Measurements from ENCODE around the gene LRRC8D.

Gene LRRC8D

DNA sequence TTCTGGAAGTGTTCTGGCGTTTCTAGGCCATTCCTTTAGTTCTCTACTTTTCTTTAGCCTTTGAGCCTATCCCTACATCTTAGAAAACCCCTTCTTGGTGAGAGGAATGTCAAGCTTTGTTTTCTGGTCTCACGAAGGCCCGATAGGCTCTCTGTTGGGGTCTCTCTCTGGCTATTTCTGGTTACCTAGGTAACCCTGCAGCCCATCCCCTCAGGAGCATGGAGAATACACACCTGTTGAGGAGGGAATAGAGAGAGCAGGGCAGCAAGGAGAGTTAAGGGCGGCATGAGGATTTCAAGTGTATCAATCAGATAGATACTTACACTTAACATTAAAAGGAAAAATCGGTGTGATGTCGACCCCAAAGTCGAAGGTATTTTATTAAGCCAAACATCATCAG, 45.7 kb downstream of the LRRC8D start:
- DNase-seq = no peak

DNA sequence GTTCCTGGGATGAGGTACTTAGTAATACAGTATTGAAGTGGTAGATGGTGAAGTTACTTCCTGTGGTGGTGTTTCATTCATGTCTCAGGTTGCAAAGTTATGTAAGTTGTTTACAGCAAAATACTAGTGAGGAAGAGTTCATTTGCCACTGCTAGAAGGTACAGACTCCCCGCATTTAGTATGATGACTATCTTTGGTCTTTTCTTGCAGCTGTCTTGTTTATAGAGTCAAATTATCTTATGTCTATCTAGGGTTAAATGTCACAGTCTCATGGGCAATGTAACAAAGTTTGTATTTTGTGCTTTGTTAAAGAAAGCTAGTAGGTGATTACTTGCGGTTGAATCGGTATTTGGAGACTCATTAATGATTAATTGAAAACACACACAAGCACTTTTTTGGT, 50.2 kb downstream of the LRRC8D start:
- no peak for DNase-seq

DNA sequence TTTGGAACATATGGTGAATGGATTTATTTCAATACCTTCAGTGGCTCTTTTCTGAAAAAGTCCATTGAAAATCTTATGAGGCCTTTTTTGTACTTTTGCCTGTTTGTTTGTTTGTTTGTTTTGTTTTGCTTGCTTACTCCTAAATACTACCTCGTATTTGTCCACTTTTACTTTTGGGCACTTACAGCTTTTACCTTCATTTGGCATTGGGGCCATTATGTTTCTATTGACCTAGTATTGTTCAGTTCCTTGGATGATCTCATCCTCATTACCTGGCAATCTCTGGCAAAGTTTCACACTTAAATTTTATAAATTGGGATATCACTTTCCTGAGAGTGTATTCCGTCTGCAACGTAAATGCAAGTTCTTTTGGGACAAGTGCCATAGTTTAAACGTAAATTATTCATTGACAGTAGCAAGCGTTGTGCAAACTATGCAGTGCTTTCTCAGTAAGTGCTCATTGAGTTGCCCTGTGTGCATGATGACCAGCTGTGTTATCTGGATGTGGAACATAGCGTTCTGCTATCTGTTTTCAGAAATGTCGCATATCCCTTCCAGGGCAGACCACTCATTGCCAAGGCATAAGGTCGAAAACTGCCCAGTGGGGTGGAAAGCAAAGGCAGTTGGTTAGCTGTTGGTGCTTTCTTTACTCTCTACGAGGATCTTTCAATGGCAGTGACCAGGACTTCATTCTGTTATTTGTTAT, 51.1 kb downstream of the LRRC8D start:
- peak in 5 of 56 donors; percentile 5 to 19 (median 10) for DNase-seq

DNA sequence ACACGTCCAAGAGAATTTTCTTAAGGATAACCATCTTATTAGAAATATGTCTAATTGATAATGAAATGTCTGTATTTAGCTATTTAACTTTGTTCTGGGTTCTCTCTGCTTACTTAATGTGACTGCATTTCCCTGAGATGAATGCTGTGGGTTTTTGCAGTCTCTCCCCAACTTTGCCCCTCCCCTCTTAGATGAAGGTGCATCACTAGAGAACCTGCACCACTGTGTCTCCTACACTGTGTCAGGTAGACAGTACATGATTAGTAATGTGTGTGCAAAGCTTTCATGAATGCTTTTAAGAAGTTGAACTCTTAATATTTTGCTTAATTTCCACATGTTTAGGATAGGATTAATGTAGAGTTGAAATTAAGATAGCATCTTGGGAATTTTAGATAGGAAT, 51.7 kb downstream of the LRRC8D start:
- DNase-seq = no peak

DNA sequence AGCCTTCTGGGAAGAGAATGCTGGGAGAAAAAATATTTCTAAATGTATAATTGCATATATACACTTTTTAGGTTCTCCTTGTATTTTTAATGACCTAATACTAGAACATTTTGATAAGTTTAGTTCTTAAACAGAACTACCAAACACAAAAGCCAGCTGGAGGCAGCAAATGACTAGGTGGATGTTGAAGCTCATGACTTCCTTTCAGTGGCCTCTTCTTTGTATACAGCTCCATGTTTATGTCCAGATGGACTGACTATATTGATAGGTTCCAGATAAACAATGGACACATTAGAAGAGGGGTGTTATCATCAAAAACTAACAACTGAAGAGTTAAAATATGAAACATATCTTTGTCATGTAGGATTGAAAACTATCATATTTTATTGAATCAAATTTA, 52.5 kb downstream of the LRRC8D start:
- DNase-seq = no peak

DNA sequence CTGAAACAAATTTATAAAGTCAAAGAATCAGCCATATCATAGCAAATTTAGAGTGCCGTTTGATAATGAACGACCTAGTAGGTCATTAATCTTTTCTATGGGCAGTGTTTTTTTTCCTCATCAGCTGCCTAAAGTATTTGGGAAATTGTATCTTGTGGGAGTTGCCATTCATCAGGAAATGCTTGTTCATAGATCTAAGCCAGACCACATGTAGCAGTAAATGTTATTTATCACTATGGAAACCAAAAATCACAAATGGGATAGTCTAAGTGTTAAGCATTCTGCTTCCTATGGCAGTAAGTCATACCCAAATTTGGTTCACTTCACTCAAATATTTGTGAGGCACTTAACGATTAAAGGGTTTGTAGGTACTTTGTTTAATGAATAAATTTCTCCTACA, 52.9 kb downstream of the LRRC8D start:
- no peak for DNase-seq

DNA sequence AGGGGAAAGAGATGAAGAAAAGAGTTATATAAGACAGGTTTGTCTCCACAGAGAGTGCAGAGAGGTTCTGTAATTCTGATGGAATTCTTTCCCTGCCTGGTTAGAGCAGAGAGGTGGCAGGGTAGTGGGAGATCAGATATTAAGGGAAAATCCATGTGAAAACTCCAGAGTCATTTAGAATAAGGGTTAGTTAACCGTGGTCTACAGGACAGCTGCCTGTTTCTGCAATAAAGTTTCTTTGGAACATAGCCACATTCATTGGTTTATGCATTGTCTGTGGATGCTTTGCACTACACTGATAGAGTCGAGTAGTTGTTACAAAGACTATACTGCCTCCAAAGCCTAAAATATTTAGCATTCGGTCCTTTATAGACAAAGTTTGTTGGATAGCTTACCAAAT, 55.6 kb downstream of the LRRC8D start:
- no peak for DNase-seq

DNA sequence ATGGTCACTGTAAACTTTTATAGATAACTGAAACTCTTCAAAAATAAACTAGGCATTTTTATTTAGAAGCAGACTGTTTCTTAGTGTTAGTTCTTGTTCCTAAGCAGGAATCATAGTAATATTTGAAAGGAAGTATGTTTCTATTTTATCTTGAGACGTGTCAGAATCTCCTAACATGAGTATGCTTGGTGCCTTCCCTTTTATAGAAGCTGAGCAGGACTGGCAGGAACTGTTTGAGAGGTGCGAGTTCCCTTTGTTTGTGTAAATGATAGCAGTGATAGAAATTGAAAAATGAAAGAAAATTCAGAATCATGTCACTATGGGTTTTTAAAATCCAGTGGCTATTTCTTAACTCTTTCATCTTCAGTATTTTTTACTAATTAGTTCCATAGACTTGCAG, 56.9 kb downstream of the LRRC8D start:
- no peak for DNase-seq

DNA sequence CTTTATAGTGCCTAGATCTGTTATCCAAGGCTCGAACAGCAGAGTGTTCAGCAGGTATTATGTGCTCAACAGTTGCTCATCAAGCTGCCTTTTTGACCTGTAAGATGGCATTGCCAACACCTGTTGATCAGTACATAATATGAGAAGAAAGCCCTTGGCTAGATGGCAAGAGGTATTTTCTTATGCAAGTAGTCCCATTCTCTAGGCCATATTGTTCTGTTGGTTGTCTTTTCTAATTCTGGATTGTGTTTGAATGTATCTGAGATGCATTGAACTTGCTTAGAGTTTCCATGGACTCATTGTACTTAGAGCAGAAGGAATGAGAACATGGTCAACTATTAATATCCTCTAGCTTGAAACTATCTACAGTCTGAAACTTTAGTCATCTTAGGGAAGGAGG, 57.4 kb downstream of the LRRC8D start:
- no peak for DNase-seq

DNA sequence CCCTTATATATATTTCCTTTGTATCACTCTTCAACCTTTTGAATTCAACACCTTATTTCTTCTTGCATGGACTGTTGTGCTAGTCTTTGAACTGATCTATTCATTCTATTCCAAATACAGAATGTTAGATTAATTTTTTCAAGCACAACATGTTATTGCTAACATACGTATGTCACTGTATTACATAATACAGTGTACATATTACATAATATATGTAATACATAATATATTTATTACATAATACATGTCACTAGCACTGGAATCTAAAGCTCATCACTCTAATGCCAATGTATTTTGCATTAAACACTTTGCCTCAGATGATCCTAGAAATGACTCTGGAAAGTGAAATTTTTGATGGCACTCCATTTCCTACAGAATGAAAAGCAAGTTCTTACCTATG, 59.8 kb downstream of the LRRC8D start:
- DNase-seq = no peak

DNA sequence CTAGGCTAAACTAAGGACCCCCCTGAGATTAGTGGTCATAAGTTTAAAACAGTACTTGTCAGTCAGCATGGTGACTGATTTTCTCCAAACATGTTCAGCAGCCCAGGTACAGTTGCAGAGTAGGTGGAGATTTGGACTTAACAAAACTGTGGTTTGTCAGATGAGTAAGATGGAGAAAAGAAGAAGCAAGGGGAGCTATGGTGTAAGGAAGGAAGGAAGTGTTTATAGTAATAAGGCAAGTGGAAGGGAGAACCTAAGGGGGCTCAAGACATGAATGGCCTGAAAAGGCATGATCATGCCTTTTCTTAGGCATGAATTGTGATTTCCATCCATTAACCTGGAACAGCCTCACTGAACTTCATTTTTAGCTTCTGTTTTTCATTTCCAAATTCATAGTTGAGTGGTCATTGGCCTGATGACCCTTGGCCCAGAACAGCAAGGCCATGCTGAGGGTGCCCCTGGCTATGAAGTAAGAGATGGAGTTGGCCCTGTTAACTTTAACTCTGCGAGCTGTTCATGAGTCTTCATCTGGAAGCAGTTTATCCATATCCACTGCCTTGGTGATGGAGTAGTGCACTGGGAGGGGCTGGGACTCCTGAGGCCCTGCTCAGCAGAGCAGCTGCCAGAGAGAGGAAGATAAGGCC, 60.7 kb downstream of the LRRC8D start:
- no peak for DNase-seq

DNA sequence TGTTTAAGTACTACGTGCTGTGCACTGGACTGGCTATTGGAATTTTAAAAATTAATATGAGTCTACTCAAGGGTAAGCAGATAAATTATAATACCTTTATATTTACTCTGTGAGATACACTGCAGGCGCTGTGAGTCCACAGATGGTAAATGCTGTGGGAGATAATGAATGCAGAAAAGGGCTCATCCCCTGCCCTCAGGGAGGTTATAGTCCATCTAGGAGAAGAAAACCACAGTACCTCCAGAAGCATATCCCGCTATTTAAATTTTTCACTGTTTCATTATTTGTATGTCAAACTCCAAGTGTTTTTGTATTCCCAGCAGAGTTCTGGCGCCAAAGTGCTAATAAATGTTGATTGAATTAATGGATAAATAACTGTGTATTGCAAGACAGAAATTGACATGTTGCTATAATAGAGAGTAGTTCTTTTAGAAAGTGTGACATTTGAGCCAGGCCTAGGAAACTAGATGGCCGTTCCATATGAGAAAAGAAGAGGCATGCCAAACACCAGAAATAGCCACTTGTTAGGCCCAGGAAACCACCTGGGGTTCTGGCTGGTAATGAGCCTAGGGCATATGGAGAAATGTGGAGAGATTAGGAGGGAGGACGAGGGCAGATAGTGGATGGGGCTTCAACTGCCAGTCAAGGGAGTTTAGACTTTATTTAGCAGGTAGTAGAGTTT, 61.7 kb downstream of the LRRC8D start:
- DNase-seq = no peak

DNA sequence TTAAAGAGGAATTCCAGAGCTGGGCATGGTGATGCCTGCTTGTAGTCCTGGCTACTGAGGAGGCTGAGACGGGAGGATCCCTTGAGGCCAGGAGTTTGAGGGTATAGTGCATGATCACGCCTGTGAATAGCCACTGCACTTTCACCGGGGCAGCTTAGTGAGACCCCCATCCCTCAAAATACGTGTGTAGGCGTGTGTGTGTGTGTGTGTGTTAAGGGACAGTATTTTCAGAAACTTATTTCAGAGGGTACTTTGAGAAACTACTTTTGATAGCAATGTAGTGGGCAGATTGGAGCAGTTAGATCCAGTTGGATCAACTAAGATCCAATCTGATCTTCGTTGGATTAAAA, 62.2 kb downstream of the LRRC8D start:
- no peak for DNase-seq

DNA sequence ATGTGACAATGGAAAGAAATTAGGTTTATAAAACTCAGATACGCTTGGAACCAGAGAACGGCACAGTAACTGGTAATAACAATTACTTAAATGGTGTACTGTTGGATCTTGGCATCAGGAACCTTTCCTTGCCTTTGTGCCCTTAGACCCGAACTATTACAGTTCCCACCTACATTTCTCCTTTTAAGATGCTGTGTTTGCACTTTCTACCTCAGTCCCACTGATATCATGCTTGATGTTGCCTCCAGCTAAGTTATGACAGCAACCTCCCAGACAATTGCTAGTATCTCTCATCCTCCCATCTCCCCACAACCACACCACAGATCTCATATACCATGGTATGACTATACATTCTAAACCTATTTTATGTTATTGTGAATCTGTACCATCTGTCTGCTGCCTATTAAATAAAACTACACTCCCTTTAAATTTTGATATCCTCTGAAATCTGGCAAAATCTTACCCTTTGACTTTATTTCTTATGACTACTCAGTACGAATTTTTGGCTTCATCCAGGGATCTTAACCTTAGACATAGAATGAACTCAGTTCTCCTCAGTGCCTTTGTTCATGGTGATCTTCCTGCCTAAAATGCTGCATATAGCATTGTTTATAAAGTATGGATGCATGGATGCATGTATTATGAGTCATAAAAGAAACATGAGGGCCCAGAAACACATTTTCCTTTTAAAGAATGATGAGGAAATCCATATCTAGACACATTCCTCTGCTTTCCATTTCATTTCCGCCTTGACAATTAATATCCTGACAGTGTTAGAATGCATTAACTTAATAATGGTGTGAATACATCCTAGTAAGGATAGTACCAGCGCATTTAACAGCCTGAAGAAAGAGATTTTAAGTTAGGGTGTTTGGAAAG, 64.1 kb downstream of the LRRC8D start:
- DNase-seq = no peak

DNA sequence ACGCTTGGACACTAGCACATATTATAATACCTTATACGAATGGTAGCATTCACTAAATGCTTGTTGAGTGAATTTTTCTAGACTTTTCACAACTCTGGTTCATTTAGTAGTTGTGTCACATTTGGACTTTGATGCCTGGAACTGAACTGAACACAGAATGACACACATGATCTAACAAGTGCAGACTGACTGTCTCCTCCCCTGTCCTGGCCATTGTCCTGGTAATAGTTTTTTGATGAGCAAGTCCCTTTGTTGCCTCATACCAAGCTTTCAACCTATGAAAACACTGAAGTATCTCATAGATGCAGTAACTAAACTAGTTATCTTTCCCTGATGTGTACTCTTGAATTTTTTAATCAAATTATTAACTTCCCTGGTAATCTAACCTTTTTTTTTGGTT, 66.4 kb downstream of the LRRC8D start:
- no peak for DNase-seq

DNA sequence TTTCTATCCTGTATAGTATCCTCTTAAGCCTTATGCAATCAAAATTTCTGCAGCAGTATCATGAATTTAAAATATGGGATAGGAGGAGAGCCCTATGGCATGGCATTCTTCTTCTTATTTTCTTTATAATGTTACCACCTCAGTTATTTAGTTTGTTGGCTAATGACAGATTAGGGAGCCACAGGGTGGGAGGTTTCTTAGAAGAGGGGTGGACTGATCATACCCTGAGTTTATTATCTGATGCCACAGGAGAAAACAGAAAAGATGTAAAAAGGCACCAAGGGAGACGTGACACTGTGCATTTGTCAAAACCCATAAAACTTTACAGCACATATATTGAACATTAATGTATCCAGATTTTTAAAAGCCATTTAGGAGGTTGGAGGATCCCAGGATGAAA, 66.9 kb downstream of the LRRC8D start:
- DNase-seq = no peak

DNA sequence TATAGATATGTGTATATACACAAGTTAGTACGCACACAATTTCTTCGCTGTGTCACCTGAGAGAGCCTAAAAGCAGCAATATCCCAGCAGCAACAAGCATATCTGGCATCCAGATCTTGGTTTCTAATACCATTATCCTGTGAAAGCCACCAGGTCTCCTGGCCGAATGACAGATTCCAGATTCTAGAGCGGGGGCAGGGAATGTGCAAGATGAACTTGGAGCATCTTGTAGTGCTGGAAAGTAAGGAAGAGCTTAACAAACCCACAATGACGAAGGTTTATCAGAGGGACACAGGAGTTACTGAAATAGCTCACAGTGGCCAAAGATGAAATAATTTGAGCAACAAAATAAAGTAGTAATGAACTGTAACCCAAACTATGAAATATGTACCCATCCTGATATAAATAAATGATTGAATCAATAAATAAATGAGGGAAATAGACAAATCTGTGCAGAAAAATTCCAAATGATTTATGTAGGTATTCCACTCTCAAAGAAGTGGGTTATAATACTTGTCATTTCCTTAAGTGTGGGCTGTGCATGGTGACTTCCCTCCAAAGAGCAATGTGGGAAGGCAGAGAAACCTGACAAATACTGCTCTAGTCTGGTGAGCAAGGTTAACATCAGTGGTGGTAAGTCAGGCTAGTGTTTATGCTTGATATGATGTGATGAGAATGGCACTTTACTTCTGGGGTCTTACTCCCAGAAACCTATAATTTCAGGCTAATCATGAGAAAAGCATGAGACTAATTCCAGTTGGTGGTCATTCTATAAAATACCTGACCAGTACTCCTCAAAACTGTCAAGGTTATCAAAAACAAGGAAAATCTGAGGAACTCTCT, 67.9 kb downstream of the LRRC8D start:
- no peak for DNase-seq

DNA sequence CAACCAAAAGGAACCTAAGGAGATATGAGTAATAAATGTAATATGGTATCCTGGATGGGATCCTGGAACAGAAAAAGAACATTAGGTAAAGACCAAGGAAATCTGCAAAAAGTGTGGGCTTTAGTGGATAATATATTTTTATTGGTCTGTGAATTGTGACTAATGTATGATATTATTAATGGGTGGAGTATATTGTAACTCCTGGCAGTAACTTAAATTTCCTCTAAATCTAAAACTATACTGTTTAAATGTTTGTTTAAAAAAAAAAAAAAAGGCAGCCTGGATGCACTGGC, 68.4 kb downstream of the LRRC8D start:
- DNase-seq = no peak

DNA sequence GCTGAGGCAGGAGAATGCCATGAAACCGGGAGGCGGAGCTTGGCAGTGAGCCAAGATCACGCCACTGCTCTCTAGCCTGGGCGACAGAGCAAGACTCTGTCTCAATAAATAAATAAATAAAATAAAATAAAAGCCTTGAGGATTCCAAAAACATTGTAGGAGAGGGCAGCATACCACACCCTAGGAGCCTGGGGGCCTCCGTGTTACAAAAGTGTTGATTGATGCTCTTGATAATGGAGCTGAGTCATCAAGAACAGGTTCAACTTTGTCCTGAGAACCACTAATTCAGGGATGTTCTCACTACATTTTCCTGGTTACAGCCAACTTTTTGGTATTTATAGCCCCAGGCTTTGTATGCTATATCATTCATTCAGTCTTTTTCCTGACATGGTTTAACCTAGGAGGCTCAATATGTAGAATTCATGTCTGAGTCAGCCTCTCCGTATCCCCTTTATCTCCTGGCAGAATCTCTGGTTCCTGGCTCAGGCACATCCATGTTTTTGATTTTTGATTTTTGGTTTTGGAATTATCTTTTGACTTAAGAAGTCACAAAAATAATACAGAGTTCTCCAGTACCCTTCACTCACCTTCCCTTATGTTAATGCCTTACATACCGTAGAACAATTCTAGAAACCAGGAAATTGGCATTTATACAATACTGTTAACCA, 69.4 kb downstream of the LRRC8D start:
- peak in 3 of 56 donors; percentile 6 to 62 (median 20) for DNase-seq

DNA sequence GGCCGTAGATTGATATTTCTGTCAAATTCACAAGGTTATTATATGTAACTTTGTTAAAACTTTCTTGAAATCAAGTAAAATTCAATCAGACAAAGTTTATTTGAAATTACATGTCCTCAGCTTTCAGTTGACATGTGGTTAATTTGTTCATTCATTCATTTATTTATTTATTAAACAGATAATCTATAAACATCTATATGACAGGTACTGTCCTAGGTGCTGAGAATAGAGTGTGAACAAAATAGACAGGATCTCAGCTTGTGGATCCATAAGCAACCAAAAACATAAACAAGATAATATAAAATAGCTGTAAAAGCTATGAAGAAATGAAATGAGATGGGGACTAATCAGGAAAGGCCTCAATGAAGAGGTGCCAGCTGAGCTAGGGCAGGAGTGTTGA, 72.0 kb downstream of the LRRC8D start:
- DNase-seq = no peak
